Cortex of kidney (tissue), 1 donor: Measurements from ENCODE around the gene YPEL4.
"Not testable (repeated sequence)": the region's sequence is repeated elsewhere in the genome, so short reads cannot be mapped to it uniquely, and the experiment has no call there.

Experiments used
- DNase-seq: peaks from one replicate; lab custom pipeline; 2025; lab: John Stamatoyannopoulos, UW

YPEL4 gene, protein sequence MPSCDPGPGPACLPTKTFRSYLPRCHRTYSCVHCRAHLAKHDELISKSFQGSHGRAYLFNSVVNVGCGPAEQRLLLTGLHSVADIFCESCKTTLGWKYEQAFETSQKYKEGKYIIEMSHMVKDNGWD

DNA sequence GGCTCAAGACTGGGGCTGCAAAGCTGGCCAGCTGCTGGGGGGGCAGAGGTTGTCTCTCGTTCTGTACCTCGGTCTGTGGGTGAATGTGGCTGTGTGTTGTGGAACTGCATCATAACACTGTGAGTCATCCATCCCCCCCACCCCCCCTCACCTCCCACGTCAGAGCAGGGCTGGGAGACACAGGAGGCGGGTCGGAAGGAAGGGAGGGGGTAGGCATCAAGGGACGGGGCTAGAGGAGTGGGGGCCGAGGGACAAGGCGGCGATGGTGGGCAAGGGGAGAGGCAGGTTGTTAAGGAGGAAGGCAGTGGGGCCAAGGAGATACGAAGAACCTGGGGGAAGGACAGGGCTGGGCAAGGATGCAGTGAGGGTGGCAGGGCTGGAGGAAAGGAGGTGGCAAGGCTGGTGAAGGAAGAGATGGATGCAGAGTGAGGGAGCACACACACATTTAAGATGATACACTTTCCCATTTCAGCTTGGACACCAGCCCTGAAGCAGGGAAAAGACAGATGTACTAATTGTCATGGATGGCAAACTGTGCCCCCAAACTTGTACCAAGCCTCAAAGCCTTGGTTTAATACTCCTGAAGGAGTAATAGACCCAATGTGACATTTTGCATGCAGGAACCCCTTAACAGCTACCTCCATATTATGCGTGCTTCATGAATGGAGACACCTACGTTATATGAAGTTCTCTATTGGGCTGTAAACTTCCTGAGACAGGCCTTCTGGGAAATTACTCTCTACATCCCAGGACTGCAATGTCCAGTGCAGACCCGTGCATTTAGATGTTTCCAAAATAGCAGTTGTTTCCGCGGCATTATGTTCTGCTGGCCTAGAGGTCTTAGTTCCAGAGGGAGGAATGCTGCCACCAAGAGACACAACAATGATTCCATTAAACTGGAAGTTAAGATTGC, at the start of gene YPEL4:
YPEL4 (minus strand) TSS at position 87 of the 913 bp plus-strand sequence. CDS start 2,805 bp downstream, outside the sequence.
- DNase-seq = no peak

DNA sequence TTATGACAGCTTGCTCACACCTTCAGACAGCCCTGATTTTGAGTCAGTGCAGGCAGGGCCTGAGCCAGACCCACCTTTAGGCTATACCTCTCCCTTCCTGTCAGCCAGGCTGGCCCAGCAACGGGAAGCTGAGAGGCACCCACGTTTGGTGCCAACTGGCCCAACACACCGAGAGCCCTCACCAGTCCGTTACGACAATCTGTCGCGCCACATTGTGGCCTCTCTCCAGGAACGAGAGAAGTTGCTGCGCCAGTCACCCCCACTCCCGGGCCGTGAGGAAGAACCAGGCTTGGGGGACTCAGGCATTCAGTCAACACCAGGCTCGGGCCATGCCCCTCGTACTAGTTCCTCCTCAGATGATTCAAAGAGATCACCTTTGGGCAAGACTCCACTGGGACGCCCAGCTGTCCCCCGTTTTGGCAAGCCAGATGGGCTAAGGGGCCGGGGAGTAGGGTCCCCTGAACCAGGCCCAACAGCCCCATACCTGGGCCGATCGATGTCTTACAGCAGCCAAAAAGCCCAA, 49.2 kb upstream of the YPEL4 start:
- no peak for DNase-seq

DNA sequence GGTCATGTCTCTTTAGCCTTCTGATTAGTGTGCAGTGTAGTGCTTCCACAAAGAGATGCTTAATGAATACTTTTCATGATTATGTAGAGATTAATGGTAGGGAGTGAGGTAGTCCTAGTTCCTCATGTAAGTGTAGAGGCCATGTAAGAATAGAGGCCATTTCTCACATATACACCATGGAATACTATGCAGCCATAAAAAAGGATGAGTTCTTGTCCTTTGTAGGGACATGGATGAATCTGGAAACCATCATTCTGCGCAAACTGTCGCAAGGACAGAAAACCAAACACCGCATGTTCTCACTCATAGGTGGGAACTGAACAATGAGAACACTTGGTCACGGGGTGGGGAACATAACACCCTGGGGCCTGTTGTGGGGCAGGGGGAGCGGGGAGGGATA, 40.8 kb upstream of the YPEL4 start:
- not testable (repeated sequence) for DNase-seq

DNA sequence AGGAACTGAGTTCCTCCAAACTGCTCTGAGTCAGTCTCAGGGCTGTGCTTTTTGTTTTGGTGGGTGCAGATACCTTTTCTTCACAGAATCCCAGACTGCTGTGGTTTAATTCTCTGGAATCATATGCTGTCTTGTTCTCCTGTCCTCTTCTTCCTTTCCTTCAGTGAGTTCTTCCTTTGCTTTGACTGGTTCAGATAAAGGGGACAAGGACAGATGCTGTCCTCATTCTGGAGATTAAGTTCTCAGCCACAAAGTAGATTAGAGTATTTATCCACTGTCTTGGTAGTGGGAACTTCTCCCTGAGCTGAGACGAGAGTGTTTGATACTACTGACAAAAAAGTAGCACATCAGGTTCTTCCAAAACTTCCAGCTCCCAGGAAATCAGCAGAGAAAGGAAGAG, 31.5 kb upstream of the YPEL4 start:
- no peak for DNase-seq

DNA sequence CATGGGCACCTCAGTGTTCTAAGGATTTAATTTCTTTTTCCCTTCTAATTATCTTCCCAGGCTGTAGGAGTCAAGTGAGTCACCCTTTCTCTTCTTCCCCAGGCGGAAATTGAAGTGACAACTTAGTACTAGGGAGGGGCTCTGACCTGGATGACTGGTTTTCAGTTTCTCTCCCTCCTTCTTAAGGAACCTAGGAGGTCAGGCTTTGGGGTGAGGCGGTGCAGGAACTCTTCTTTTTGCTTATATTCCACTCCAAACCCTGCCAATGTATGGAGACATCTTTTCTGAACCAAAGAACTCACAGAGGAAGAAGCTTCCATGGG, 30.8 kb upstream of the YPEL4 start:
- no peak for DNase-seq

DNA sequence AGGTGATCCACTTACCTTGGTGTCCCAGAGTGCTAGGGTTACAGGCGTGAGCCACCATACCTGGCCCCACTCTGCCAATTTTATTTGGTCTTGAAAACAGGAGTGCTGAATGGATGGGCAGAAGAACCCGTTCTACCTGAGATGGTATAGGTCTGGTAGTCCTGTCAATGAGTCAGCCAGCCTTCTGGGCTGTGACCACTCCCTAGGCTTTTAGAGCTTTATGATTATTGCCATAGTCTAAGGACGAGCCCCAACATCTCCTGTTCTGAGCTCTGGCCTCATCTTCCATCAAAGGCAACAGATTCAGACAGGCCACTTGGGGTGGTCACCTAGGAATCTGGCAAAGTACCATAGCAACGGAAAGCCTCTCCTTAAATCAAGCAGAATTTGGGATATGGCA, 29.7 kb upstream of the YPEL4 start:
- no peak for DNase-seq

DNA sequence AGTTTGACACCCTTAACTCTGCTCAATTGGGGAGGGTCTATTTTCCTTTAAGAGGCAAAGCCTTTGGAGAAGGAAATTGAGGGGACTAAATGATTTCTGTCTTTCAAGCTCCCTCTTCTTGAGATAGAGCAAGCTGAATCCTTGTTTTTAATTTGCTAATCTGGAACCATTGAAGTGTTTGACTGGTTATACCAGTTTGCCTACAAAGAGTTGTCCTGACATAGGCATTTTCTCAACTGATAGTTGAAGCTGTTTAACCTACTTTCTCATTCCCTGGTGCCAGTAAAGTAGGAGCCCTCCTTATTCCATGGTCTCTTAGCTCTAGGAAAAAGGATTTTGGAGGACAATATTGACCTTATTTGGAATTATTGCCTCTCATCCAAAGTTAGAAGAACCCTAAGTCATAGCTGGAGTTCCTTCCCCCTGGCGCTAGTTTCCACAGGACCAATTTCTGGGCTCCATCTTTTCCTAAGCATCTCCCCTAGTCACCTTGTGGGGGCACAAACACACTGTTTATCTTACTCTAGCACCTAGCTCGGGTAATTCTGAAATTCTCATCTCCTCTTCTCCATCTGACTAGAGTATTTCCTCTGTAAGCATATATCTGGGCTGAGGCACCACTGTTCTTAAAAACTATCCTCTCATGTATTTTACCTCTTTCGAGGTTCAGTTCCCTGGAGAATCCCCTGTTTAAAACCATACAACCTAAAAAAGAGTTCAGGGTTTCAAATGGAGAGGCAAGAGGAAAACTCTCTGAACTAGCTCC, 25.6 kb upstream of the YPEL4 start:
- no peak for DNase-seq

DNA sequence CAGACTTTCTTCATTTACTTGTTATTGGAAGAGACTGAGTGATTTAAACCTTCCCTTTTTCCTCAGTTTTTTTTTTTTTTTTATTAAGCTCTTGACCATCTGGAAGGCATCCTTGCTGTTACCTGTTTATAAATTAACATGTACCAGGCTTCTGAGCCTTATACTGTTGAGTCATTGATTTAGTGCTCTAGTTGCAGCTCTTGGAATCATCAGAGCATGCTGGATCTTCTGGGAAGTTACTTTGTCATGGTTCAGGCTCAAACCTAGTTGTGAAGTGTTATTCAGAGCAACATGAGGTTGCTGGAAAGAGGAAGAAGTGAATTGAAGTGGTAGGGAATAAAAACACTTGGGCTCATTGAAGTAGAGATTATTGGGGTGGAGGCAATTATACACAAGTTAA, 24.5 kb upstream of the YPEL4 start:
- DNase-seq = no peak

DNA sequence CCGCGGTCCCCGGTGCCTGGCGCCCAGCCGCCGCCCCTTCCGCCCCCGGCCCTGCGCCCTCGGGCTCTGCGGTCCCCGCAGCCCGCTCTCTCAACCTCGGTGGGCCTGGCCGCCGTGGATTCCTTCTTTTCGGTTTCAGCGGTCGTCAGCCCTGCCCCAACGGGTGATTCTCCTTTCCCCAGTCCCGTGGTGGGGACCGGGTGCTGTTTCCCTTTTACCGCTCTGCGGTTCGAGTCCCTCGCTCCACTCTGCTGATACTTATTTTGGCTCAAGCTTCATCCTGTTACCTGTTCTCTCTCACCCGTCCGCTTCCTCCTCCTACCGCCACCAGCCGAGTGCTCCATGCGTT, 18.7 kb upstream of the YPEL4 start:
- DNase-seq = no peak

DNA sequence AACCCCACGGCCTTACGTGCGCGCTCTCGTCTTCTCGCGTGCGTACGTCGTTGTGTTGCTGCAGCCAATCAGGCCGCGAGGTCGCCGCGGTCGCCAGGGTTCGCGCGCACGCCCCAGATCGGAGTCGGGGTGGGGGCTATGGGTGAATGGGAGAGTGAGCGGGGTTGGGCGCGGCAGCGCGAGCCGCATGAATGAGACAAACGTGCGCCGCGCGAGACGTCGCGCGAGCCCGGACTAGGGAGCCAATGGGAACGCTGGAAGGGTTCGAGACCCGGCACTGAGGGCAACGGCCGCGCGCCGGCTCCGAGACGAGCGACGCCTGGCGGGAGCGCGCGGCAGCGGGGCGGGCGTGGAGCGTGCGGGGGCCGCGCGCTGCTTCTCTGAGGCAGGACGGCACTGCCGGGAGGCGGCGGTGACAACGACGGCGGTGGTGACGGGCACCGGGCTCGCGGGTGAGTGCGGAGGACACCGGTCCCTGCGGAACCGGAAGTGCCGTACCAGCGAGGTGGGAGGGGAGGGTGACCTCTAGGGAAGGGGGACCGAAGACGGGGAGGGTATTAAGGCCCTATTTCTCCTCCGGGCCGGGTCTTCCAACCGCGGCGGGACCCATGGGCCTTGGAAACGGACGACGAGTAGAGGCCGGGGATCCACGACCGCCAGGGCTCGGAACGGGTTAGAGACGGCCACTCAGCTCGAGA, 18.2 kb upstream of the YPEL4 start, which contains the start of gene ZDHHC5:
ZDHHC5 (plus strand) TSS at position 379 of the 698 bp plus-strand sequence. CDS start 4,977 bp downstream, outside the sequence.
- peak; percentile 83 for DNase-seq

DNA sequence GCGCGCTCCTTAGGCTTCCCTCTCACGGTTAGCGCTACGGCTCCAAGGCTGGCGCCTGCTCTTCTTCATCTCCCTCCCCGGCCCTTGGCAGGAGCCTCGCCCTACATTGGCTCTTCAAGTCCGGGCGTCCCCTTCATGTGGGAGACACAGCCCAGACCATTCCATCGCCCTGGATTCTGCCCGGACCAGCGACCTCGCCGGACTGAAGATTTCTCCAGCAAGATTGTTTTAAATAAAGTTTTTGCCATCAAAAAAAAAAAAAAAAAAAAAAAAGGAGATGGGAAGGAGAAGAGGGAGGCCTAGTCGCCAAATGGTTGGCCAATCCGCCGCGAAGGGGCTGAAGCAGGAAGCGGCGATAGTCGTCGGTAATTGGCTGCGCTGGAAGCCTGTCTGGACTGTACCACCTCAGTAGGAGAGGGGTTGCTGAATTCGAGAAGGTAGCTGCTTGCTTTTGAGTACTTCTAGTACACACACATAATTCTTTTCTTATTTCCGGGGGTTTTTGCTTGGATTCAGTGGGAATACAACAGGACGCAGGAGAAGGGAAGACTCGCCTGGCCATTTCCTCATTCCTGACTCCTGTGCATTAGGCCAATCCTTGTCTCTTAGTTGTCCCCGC, 17.5 kb upstream of the YPEL4 start:
- peak; percentile 10 for DNase-seq

DNA sequence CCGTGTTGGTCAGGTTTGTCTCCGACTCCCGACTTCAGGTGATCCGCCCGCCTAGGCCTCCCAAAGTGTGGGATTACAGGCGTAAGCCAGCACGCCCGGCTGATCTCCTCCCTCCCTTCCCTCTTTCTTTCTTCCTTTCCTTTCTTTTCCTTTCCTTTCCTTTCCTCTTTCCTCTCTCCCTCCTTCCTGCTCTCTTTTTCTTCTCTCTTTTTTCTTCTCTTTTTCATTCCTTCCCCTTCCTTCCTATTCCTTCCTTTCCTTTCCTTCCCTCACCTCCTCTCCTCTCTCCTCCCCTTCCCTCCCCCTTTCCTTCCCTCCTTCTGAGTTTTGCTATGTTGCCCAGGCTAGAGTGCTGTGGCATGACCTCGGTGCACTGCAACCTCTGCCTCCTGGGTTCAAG, 14.3 kb upstream of the YPEL4 start:
- DNase-seq = no peak

DNA sequence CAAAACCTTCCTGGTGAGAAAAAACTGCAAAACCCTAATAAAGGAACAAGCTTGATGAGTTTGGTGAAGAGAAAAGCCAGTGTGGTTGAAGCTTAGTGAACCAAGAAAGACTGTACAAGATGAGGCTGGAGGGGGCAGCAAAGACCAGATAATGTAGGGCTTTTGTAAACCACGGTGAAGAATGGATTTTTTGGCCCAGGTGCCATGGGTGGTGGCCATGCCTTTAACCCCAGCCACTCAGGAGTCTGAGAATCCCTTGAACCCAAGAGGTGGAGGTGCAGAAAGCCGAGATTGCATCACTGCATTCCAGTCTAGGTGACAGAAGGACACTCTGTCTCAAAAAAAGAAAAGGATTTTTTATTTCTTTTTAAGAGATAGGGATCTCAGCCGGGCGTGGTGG, 13.2 kb upstream of the YPEL4 start:
- no peak for DNase-seq

DNA sequence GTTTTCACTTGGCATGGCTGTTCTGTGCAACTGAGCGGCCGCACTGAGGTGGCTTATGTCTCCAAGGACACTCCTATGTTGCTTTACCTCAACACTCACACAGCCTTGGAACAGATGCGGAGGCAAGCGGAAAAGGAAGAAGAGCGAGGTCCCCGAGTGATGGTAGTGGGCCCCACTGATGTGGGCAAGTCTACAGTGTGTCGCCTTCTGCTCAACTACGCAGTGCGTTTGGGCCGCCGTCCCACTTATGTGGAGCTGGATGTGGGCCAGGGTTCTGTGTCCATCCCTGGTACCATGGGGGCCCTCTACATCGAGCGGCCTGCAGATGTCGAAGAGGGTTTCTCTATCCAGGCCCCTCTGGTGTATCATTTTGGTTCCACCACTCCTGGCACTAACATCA, 10.0 kb upstream of the YPEL4 start:
- DNase-seq = no peak

DNA sequence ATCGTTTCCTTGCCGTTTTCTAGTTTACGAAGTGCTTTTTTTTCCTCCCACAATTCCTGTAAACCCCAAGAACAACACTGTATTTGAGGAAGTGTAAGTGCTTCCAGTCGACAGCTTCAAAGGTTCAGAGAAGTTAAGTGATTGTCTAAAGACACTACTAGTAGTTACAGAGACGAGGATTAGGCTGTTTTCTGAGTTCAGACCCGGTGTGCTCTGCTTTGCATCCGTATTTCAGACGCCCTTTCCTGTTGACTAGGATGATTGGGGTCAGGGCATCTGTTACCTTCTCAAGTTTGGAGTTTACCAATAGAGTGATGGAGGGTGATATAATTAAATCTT, 8.3 kb upstream of the YPEL4 start:
- DNase-seq = no peak

DNA sequence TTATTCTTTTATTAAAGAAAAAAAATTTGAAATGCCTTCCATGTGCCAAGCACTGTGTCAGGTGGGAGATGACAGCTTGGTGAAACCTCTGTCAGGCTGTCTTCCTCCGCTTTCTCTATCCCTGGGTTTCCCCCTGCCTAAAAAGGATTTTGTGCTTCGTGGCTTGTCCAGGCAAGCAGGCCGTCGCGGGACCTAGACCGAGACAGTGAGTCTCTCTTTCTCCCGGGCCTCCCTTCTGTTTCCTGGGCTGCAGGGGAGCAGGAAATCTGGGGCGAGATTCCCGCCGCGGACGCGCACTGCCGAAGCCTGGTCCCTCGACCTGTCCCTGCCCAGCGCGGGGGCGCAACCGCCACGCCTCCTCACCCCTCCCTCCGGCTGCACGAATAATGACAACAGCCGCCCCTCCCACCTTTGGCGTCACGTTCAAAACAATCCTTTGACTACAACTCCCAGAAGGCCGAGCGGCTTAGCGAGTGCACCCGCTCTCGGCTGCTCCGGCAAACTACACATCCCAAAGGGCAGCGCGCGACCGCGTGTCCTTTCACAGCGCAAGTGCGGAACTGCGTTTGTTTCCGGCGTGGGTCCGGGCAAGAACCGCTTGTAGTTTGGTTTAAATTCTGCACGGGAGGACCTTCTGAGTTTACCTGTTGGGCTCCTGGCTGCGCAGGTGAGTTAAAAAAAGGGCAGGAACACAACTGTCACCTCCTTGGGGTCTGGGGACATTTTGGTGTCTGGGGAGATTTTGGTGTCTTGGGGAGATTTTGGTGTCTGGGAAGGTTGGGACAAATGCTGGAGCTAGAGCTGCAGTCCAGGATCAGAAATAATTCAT, 7.7 kb upstream of the YPEL4 start, which contains the start of gene CLP1:
CLP1 (plus strand) TSS at position 569 of the 829 bp plus-strand sequence. CDS start 1,715 bp downstream, outside the sequence.
- peak; percentile 22 for DNase-seq

DNA sequence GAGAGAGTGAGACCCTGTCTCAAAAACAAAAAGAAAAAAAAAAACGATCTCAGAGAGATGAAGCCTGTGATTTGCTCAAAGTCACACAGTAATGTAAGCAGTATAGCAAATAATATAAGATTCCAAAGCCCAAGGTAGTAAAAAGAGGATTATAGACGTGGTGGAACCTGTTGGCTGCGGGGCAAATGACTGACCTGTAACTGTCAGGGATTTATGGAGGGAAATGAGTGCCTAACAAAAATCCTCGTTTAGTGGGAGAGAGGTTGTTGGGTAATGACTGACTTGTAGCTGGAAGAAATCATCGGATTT, 7.1 kb upstream of the YPEL4 start:
- DNase-seq = no peak

DNA sequence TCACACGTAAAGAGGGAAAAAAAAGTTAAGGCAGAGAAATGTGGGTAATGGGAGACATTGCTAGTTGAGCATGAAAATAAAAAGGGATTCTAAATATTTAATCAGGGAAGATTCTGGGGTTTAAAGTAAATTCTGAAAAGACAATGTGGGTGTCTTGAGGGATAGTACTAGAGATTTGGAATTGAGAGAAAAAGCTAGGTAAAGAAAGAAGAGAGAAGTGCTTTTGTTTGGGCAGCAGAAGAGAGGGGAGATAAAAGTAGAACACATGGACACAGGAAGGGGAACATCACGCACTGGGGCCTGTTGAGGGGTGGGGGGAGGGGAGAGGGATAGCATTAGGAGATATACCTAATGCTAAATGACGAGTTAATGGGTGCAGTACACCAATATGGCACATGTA, 3.5 kb upstream of the YPEL4 start:
- no peak for DNase-seq

DNA sequence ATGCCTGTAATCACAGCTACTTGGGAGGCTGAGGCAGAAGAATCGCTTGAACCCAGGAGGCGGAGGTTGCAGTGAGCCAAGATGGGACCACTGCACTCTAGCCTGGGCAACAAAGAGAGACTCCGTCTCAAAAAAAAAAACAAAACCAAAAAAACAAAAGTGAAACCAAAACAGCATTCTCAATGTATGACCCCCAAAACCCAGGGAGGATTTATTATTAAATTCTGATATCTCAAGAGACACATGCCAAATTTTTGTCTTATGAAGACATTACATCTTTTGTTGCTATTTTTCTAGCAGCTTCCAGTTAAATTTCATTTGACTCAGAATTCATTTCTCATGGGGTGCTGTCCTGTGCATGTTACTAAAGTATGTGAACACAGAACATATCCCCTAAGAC, 3.0 kb upstream of the YPEL4 start:
- DNase-seq = no peak

DNA sequence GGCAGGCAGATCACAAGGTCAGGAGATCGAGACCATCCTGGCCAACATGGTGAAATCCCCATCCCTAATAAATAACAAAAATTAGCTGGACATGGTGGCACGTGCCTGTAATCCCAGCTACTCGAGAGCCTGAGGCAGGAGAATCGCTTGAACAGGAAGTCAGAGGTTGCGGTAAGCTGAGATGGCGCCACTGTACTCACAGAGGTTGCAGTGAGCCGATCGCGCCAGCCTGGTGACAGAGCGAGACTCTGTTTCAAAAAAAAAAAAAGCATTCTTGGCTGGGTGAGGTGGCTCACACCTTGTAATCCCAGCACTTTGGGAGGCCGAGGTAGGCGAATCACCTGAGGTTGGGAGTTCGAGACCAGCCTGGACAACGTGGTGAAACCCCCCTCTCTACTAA, 2.5 kb upstream of the YPEL4 start:
- DNase-seq = not testable (repeated sequence)

DNA sequence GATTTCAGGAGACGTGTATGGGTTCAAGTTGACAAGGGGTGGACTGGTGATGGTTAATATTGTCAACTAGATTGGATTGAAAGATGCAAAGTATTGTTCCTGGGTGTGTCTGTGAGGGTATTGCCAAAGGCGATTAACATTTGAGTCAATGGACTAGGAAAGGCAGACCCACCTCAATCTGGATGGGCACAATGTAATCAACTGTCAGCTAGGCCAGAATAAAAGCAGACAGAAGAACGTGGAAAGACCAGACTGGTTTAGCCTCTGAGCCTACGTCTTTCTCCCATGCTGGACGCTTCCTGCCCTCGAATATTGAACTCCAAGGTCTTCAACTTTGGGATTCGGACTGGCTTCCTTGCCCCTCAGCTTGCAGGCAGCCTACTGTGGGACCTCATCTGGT, 1.7 kb upstream of the YPEL4 start:
- no peak for DNase-seq
